SK-N-SH treated with all-trans-retinoic acid at 6 μM for 48 hours (cell line): Measurements from ENCODE around the gene EXOC4.

Source experiments
- ARNTL ChIP-seq: fragments of 450-650 bp; formaldehyde crosslinking; IDR thresholded peaks from 2 replicates; pipeline ENCODE4 v1.5.0; 2020; ENCODE audit warnings: low read depth, mild to moderate bottlenecking, moderate library complexity, borderline replicate concordance
- BACH2 ChIP-seq: fragments of 250-450 bp; sonication (Bioruptor Pico); IDR thresholded peaks from 2 replicates; pipeline ENCODE4 v1.9.0; 2021; ENCODE audit warnings: mild to moderate bottlenecking, borderline replicate concordance
- CSRNP3 ChIP-seq: fragments of 250-450 bp; sonication (Bioruptor Pico); IDR thresholded peaks from 2 replicates; pipeline ENCODE4 v1.5.1; 2021; ENCODE audit warnings: mild to moderate bottlenecking, moderate library complexity
- ESRRG ChIP-seq: fragments of 250-450 bp; sonication (Bioruptor Pico); IDR thresholded peaks from 2 replicates; pipeline ENCODE4 v1.6.1; 2021; ENCODE audit warnings: mild to moderate bottlenecking
- GLIS3 ChIP-seq: fragments of 250-450 bp; sonication (Bioruptor Pico); IDR thresholded peaks from 2 replicates; pipeline ENCODE4 v1.5.0; 2020; ENCODE audit warnings: mild to moderate bottlenecking, moderate library complexity
- ISL1 ChIP-seq: fragments of 250-450 bp; sonication (Bioruptor Pico); IDR thresholded peaks from 2 replicates; pipeline ENCODE4 v2.1.2; 2022; ENCODE audit warnings: mild to moderate bottlenecking, moderate library complexity
- PATZ1 ChIP-seq: fragments of 250-450 bp; sonication (Bioruptor Pico); IDR thresholded peaks from 2 replicates; pipeline ENCODE4 v1.8.0; 2020; ENCODE audit warnings: mild to moderate bottlenecking, moderate library complexity, borderline replicate concordance
- POU6F1 ChIP-seq: fragments of 250-450 bp; sonication (Bioruptor Pico); IDR thresholded peaks from 2 replicates; pipeline ENCODE4 v1.8.0; 2021; ENCODE audit warnings: low read depth, mild to moderate bottlenecking, moderate library complexity, borderline replicate concordance
- PPARA ChIP-seq: fragments of 250-450 bp; sonication (Bioruptor Pico); IDR thresholded peaks from 2 replicates; pipeline ENCODE4 v1.5.0; 2020; ENCODE audit warnings: mild to moderate bottlenecking, borderline replicate concordance
- RARB ChIP-seq: fragments of 250-450 bp; sonication (Bioruptor Pico); IDR thresholded peaks from 2 replicates; pipeline ENCODE4 v1.8.0; 2021; ENCODE audit warnings: mild to moderate bottlenecking, moderate library complexity
- ZFP3 ChIP-seq: fragments of 250-450 bp; sonication (Bioruptor Pico); IDR thresholded peaks from 2 replicates; pipeline ENCODE4 v1.5.0; 2020; ENCODE audit warnings: mild to moderate bottlenecking, moderate library complexity
- ZFP30 ChIP-seq: fragments of 450-650 bp; formaldehyde crosslinking; IDR thresholded peaks from 2 replicates; pipeline ENCODE4 v1.5.0; 2022; ENCODE audit warnings: mild to moderate bottlenecking, moderate library complexity
- ZNF70 ChIP-seq: fragments of 450-650 bp; formaldehyde crosslinking; IDR thresholded peaks from 2 replicates; pipeline ENCODE4 v1.5.0; 2020; ENCODE audit warnings: mild to moderate bottlenecking, moderate library complexity
- ZNF8 ChIP-seq: fragments of 450-650 bp; formaldehyde crosslinking; IDR thresholded peaks from 2 replicates; pipeline ENCODE4 v1.5.0; 2020; ENCODE audit warnings: mild to moderate bottlenecking, moderate library complexity

- no peak for TF ChIP-seq ZFP30 (CRISPR knock-in tag)
- no peak for TF ChIP-seq ZFP3 (CRISPR knock-in tag)
- TF ChIP-seq ISL1 = peak; percentile 87
- TF ChIP-seq GLIS3 (CRISPR knock-in tag) = no peak
- TF ChIP-seq ZNF70 (CRISPR knock-in tag) = no peak
- TF ChIP-seq PATZ1 (CRISPR knock-in tag) = no peak
- no peak for TF ChIP-seq CSRNP3 (CRISPR knock-in tag)
- TF ChIP-seq RARB = no peak
- TF ChIP-seq PPARA (CRISPR knock-in tag) = no peak
- no peak for TF ChIP-seq ARNTL (CRISPR knock-in tag)
- TF ChIP-seq BACH2 (CRISPR knock-in tag) = no peak
- 0 out of 2 replicates have a peak, but pooled peaks have one; percentile 18 for TF ChIP-seq ESRRG (CRISPR knock-in tag)
- TF ChIP-seq POU6F1 (CRISPR knock-in tag) = no peak
- no peak for TF ChIP-seq ZNF8
Measured at GRCh38 chr7:133502498-133502897, 249.6 kb downstream of the EXOC4 start.
